Endothelial cell of umbilical vein (primary cell): ENCODE results near the gene RASGRP4. TPM values are rescaled to one million over a fixed set of nuclear protein-coding genes. Genes with fewer than 3 reads are reported as not detected.
A peak's percentile ranks its signal among the peaks of the same experiment; 100 is the strongest.

ENCODE experiments used
- BruUV-seq: library from RNA; stranded (reverse); fragments of 400-500 nt; replicated peaks from 2 replicates; lab custom pipeline; 2021; lab: Mats Ljungman, UMichigan
- CTCF ChIA-PET: fragments of 300-600, 350-600 bp; sonication (Branson Sonifier 250); formaldehyde crosslinking; loops from one replicate; lab custom pipeline; 2021; ENCODE audit warnings: antibody characterized with exemption, inconsistent platforms; lab: Charles Lee
- POLR2A ChIA-PET: fragments of 300-600, 350-600 bp; sonication (Branson Sonifier 250); formaldehyde crosslinking; loops from one replicate; lab custom pipeline; 2021; ENCODE audit warnings: antibody characterized with exemption, inconsistent platforms; lab: Charles Lee
- DNase-seq: peaks from one replicate; pipeline ENCODE4 v3.0.0-alpha.2; 2011; ENCODE audit warnings: low read depth, low spot score
- FAIRE-seq: peaks from 2 replicates; lab custom pipeline; 2011; peaks lifted over from hg19 to GRCh38; lab: Jason Lieb, UNC
- H2AFZ ChIP-seq: 2 replicates; pipeline ENCODE4 v1.6.0; 2012; ENCODE audit warnings: low read depth, low read length, control low read depth, inconsistent platforms
- H3K27ac ChIP-seq: 2 replicates; pipeline ENCODE4 v1.5.1; 2011; ENCODE audit warnings: low read depth, mild to moderate bottlenecking, control low read depth, low read length, moderate library complexity; ENCODE audit not compliant: insufficient read depth
- H3K27me3 ChIP-seq, 2 experiments: 2 replicates each; pipeline versions ENCODE4 v1.6.0 to v1.6.1; 2011; ENCODE audit warnings: low read length in 2 of 2, mixed read lengths in 1 of 2; ENCODE audit not compliant: control insufficient read depth in 2 of 2, insufficient read depth in 2 of 2
- H3K36me3 ChIP-seq, 2 experiments: 2 replicates in 1 of 2; 3 replicates in 1 of 2; pipeline ENCODE4 v1.5.1; 2011; ENCODE audit warnings: low read length in 2 of 2, mild to moderate bottlenecking in 1 of 2, moderate library complexity in 1 of 2; ENCODE audit not compliant: control insufficient read depth in 2 of 2, insufficient read depth in 2 of 2; ENCODE audit errors: extremely low read depth in 1 of 2
- H3K4me1 ChIP-seq: 3 replicates; pipeline ENCODE4 v1.5.1; 2011; ENCODE audit warnings: mild to moderate bottlenecking, low read length; ENCODE audit not compliant: control insufficient read depth, insufficient read depth; ENCODE audit errors: extremely low read depth
- H3K4me2 ChIP-seq: 2 replicates; pipeline ENCODE4 v1.6.1; 2011; ENCODE audit warnings: low read length, control low read depth, mixed read lengths; ENCODE audit not compliant: insufficient read depth
- H3K4me3 ChIP-seq, 3 experiments: fragments of 200-600 bp in 1 of 3; sonication (generic), shearing (Covaris generic) in 1 of 3; replicated peaks in 1 of 3; 2 replicates each; pipeline ENCODE4 v1.5.1; 2011 to 2016; ENCODE audit warnings: control low read depth in 3 of 3, low read length in 3 of 3, mild to moderate bottlenecking in 2 of 3, inconsistent platforms in 1 of 3, low read depth in 1 of 3, moderate library complexity in 1 of 3; ENCODE audit not compliant: insufficient read depth in 1 of 3
- H3K79me2 ChIP-seq: 2 replicates; pipeline ENCODE4 v1.6.0; 2012; ENCODE audit warnings: low read length, inconsistent platforms; ENCODE audit not compliant: control insufficient read depth, insufficient read depth
- H3K9ac ChIP-seq: replicated peaks from 2 replicates; pipeline ENCODE3; 2011; ENCODE audit warnings: low read length, control low read depth; ENCODE audit not compliant: insufficient read depth; ENCODE audit errors: extremely low read depth
- H3K9me1 ChIP-seq: replicated peaks from 3 replicates; pipeline ENCODE4 v1.6.0; 2011; ENCODE audit warnings: mild to moderate bottlenecking, low read length; ENCODE audit not compliant: control insufficient read depth, insufficient read depth; ENCODE audit errors: extremely low read depth
- H3K9me3 ChIP-seq: replicated peaks from 2 replicates; pipeline ENCODE4 v1.5.1; 2012; ENCODE audit warnings: low read length, inconsistent platforms; ENCODE audit not compliant: control insufficient read depth, insufficient read depth
- H4K20me1 ChIP-seq: replicated peaks from 2 replicates; pipeline ENCODE3; 2011; ENCODE audit warnings: mild to moderate bottlenecking, low read length; ENCODE audit not compliant: control insufficient read depth, insufficient read depth; ENCODE audit errors: extremely low read depth
- CTCF ChIP-seq, 2 donors: IDR thresholded peaks; 1 replicate in 1 of 2; 2 replicates in 1 of 2; pipeline ENCODE4 v1.5.1; 2011; ENCODE audit warnings: low read length in 2 of 2, mild to moderate bottlenecking in 2 of 2, moderate library complexity in 2 of 2, control low read depth in 1 of 2, inconsistent platforms in 1 of 2, low read depth in 1 of 2; ENCODE audit not compliant: insufficient read depth in 1 of 2; ENCODE audit errors: extremely low read depth in 1 of 2
- EZH2 ChIP-seq: IDR thresholded peaks from 2 replicates; pipeline ENCODE4 v1.6.1; 2012; ENCODE audit warnings: borderline replicate concordance, low read depth, mild to moderate bottlenecking, moderate library complexity, low read length, inconsistent platforms; ENCODE audit not compliant: severe bottlenecking
- JUN ChIP-seq: IDR thresholded peaks from 2 replicates; pipeline ENCODE4 v1.6.1; 2011; ENCODE audit warnings: borderline replicate concordance, low read depth; ENCODE audit not compliant: insufficient read length, insufficient read depth
- POLR2AphosphoS5 ChIP-seq: IDR thresholded peaks from 2 replicates; pipeline ENCODE4 v1.6.1; 2012; ENCODE audit warnings: low read depth, mild to moderate bottlenecking, control low read depth, low read length, moderate library complexity; ENCODE audit not compliant: insufficient read depth
- dilution Hi-C: fragments of 300-500 bp; cut with MboI; formaldehyde crosslinking; loops from one replicate; pipeline ENCODE4 v1.15.0; 2019; ENCODE audit warnings: low sequenced_read_pairs; ENCODE audit not compliant: extremely low pct_ligation_motif_present
- intact Hi-C: fragments of 100-400 bp; cut with micrococcal nuclease; formaldehyde crosslinking; loops from one replicate; pipeline ENCODE4 v1.10.0; 2022
- polyA plus RNA-seq, 4 experiments: library from polyadenylated mRNA; depleted of rRNA in 3 of 4; stranded (reverse) in 3 of 4; unstranded in 1 of 4; fragments of >200 nt; gene quantifications; 2 replicates each; pipeline versions ENCODE4 v1.2.1 to v1.2.3, GENCODE V29; 2011 to 2012; ENCODE audit warnings: missing spikeins in 1 of 4
- total RNA-seq: library from RNA; stranded (reverse); gene quantifications from 2 replicates; pipeline ENCODE4 v1.2.3, GENCODE V29; 2021
- TF ChIP-seq, protein P1 (sequence below): IDR thresholded peaks from 2 replicates; pipeline ENCODE4 v1.6.1; 2011; ENCODE audit not compliant: insufficient read depth, insufficient read length

Gene RASGRP4
- total and polyA plus RNA-seq, 2 donors (not counting 3 experiments of a cell fraction or from before 2014, with no cell fraction given), result not detected

- Histone ChIP-seq H3K27me3 (peaks cover 0 to 2% of the 10 kb centered on the region in 2 experiments), H4K20me1 (no peaks in the 10 kb centered on the region), H2AFZ (no peak overlapping the region), H3K27ac (no peak overlapping the region), H3K4me2 (no peak overlapping the region), H3K4me1 (peaks cover 14% of the 10 kb centered on the region), H3K79me2 (peaks cover 27% of the 10 kb centered on the region), H3K9ac (no peak overlapping the region), H3K36me3 (peaks cover 8 to 30% of the 10 kb centered on the region in 2 experiments), H3K9me1 (no peaks in the 10 kb centered on the region), H3K9me3 (no peaks in the 10 kb centered on the region), H3K4me3 (no peak overlapping the region)
- CTCF ChIA-PET, result interaction anchor here (1.1 kb wide), 2 partner anchors 8 to 41 kb away, joined by 4 to 6 read pairs; partner anchors contain the start of gene CATSPERG
- no peak for DNase-seq
- BruUV-seq, result TSS peak; percentile 17
- dilution Hi-C loops (no loop called here), intact Hi-C loops (no loop called here)
- no peak for TF ChIP-seq EZH2
- no peak for FAIRE-seq
- POLR2A ChIA-PET, result interaction anchor here (0.6 to 1.1 kb wide), 2 partner anchors 12 to 72 kb away, joined by 7 to 8 read pairs; partner anchors contain the start of genes GGN and SPRED3
Observed at GRCh38 chr19:38376576-38376975, 49.4 kb downstream of the RASGRP4 start.

GRCh38 chr19:38375748-38376147, 50.3 kb downstream of the RASGRP4 start:
- CTCF ChIA-PET, result interaction anchor here (1.1 kb wide), 2 partner anchors 9 to 40 kb away, joined by 4 to 6 read pairs; partner anchors contain the start of gene CATSPERG
- FAIRE-seq, result no peak
- peak overlapping the region; percentile 70 to 86 (median 70) for H3K4me3 ChIP-seq

More at GRCh38 chr19:38375748-38376147, 50.3 kb downstream of the RASGRP4 start:
- DNase-seq, result no peak
- H3K79me2 ChIP-seq, result peaks cover 27% of the 10 kb centered on the region
- intact Hi-C loops (loop anchor here (2.0 kb wide), 1 partner anchor 27 kb away; the partner anchor contains the start of gene FAM98C), dilution Hi-C loops (no loop called here)
- peaks cover 1 to 22% of the 10 kb centered on the region in 2 experiments for H3K36me3 ChIP-seq
- TF ChIP-seq, protein P1, sequence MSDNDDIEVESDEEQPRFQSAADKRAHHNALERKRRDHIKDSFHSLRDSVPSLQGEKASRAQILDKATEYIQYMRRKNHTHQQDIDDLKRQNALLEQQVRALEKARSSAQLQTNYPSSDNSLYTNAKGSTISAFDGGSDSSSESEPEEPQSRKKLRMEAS, result no peak
- TF ChIP-seq CTCF (IDR thresholded peaks at IDR 0.05; ENCODE audit: extremely low read depth in 1 of 2, insufficient read depth in 1 of 2, low read depth in 1 of 2, low read length in 2 of 2), result no peak
- TF ChIP-seq POLR2AphosphoS5, result no peak
- no peak for TF ChIP-seq JUN
- H3K4me2 ChIP-seq, result peak overlapping the region; percentile 93
- H3K27me3 ChIP-seq, result peaks cover 0 to 2% of the 10 kb centered on the region in 2 experiments
- H3K9me1 ChIP-seq, result no peaks in the 10 kb centered on the region
- peaks cover 14% of the 10 kb centered on the region for H3K4me1 ChIP-seq
- H2AFZ ChIP-seq, result no peak overlapping the region
- H3K9me3 ChIP-seq, result no peaks in the 10 kb centered on the region
- H3K9ac ChIP-seq, result peak overlapping the region; percentile 95
- no TSS peak for BruUV-seq
- no peaks in the 10 kb centered on the region for H4K20me1 ChIP-seq
- peak overlapping the region; percentile 87 for H3K27ac ChIP-seq
- POLR2A ChIA-PET, result interaction anchor here (1.1 to 1.8 kb wide), 2 partner anchors 12 to 28 kb away, joined by 8 to 9 read pairs; partner anchors contain the start of genes FAM98C, GGN and SPRED3
